Measurements from ENCODE around the gene NCAPH2.
"Not testable (repeated sequence)": the region's sequence is repeated elsewhere in the genome, so short reads cannot be mapped to it uniquely, and the experiment has no call there.

NCAPH2 gene

GRCh38 chr22:50519151-50519550, 11.1 kb downstream of the NCAPH2 start:
- CTCF ChIA-PET: no interaction called here
- POLR2A ChIA-PET: interaction anchor here (1.0 to 1.7 kb wide), 3 partner anchors 10 to 56 kb away, joined by 3 to 8 read pairs (median 5); partner anchors contain the start of genes LMF2 and NCAPH2
- no peak for DNase-seq (ENCODE audit: extremely low spot score)
- no peak for TF ChIP-seq ARNT (IDR thresholded peaks at IDR 0.05)
- no peak for TF ChIP-seq BHLHE40 (IDR thresholded peaks at IDR 0.05; ENCODE audit: borderline replicate concordance)
- no peak for TF ChIP-seq SUZ12 (IDR thresholded peaks at IDR 0.05)
- no peak for TF ChIP-seq FOXM1 (IDR thresholded peaks at IDR 0.05; ENCODE audit: borderline replicate concordance)
- no peak for TF ChIP-seq FOXA1 (IDR thresholded peaks at IDR 0.05)
- TF ChIP-seq SP1 (IDR thresholded peaks at IDR 0.05): no peak
- TF ChIP-seq TARDBP (IDR thresholded peaks at IDR 0.05): no peak
- TF ChIP-seq FOXK2 (IDR thresholded peaks at IDR 0.05): no peak
- no peak for TF ChIP-seq CTBP1 (IDR thresholded peaks at IDR 0.05; ENCODE audit: borderline replicate concordance)
- TF ChIP-seq L3MBTL2 (conservative IDR thresholded peaks at IDR 0.05): no peak
- no peak for TF ChIP-seq PKNOX1 (IDR thresholded peaks at IDR 0.05)
- TF ChIP-seq LEF1 (IDR thresholded peaks at IDR 0.05; ENCODE audit: borderline replicate concordance): no peak
- TF ChIP-seq ELF4 (IDR thresholded peaks at IDR 0.05): no peak
- TF ChIP-seq HDGF (IDR thresholded peaks at IDR 0.05; ENCODE audit: borderline replicate concordance): no peak
- TF ChIP-seq ZNF384 (IDR thresholded peaks at IDR 0.05): no peak

GRCh38 chr22:50520184-50520583, 12.2 kb downstream of the NCAPH2 start:
- DNase-seq (ENCODE audit: extremely low spot score); CTCF ChIA-PET; POLR2A ChIA-PET: not testable (repeated sequence)

- CTCF ChIA-PET: no interaction called here
- DNase-seq (ENCODE audit: extremely low spot score): no peak
- TF ChIP-seq NFRKB (IDR thresholded peaks at IDR 0.05) (no peak), BHLHE40 (IDR thresholded peaks at IDR 0.05; ENCODE audit: borderline replicate concordance) (no peak), ARNT (IDR thresholded peaks at IDR 0.05) (no peak), TARDBP (IDR thresholded peaks at IDR 0.05) (no peak), SP1 (IDR thresholded peaks at IDR 0.05) (no peak), L3MBTL2 (conservative IDR thresholded peaks at IDR 0.05) (no peak), CTBP1 (IDR thresholded peaks at IDR 0.05; ENCODE audit: borderline replicate concordance) (no peak), ZNF384 (IDR thresholded peaks at IDR 0.05) (no peak)
- POLR2A ChIA-PET: interaction anchor here (7.1 kb wide), 1 partner anchor 12 kb away, joined by 193 read pairs; the partner anchor contains the start of genes LMF2 and NCAPH2
These were observed 12.9 kb downstream of the NCAPH2 start for GRCh38 chr22:50520826-50521453.

GRCh38 chr22:50521710-50522109, 13.7 kb downstream of the NCAPH2 start:
- no peak for DNase-seq (ENCODE audit: extremely low spot score)
- POLR2A ChIA-PET: interaction anchor here (7.1 kb wide), 1 partner anchor 12 kb away, joined by 193 read pairs; the partner anchor contains the start of genes LMF2 and NCAPH2

GRCh38 chr22:50522208-50522805, 14.3 kb downstream of the NCAPH2 start:
- no peak for DNase-seq (ENCODE audit: extremely low spot score)
- CTCF ChIA-PET: no interaction called here
- TF ChIP-seq NFRKB (IDR thresholded peaks at IDR 0.05): no peak
- no peak for TF ChIP-seq LEF1 (IDR thresholded peaks at IDR 0.05; ENCODE audit: borderline replicate concordance)
- TF ChIP-seq FOXK2 (IDR thresholded peaks at IDR 0.05): no peak
- TF ChIP-seq ARNT (IDR thresholded peaks at IDR 0.05): no peak
- no peak for TF ChIP-seq FOXM1 (IDR thresholded peaks at IDR 0.05; ENCODE audit: borderline replicate concordance)
- TF ChIP-seq BHLHE40 (IDR thresholded peaks at IDR 0.05; ENCODE audit: borderline replicate concordance): no peak
- no peak for TF ChIP-seq TARDBP (IDR thresholded peaks at IDR 0.05)
- TF ChIP-seq ELF4 (IDR thresholded peaks at IDR 0.05): no peak
- POLR2A ChIA-PET: interaction anchor here (1.0 to 7.1 kb wide), 2 partner anchors 13 to 49 kb away, joined by 3 to 193 read pairs; partner anchors contain the start of genes LMF2 and NCAPH2

More at GRCh38 chr22:50521710-50522109, 13.7 kb downstream of the NCAPH2 start:
- TF ChIP-seq PKNOX1 (IDR thresholded peaks at IDR 0.05): no peak
- no peak for TF ChIP-seq TARDBP (IDR thresholded peaks at IDR 0.05)
- no peak for TF ChIP-seq L3MBTL2 (conservative IDR thresholded peaks at IDR 0.05)
- no peak for TF ChIP-seq CTBP1 (IDR thresholded peaks at IDR 0.05; ENCODE audit: borderline replicate concordance)
- TF ChIP-seq SP1 (IDR thresholded peaks at IDR 0.05): no peak
- TF ChIP-seq ELF4 (IDR thresholded peaks at IDR 0.05): no peak
- TF ChIP-seq SUZ12 (IDR thresholded peaks at IDR 0.05): no peak
- no peak for TF ChIP-seq ARNT (IDR thresholded peaks at IDR 0.05)
- TF ChIP-seq LEF1 (IDR thresholded peaks at IDR 0.05; ENCODE audit: borderline replicate concordance): no peak
- TF ChIP-seq ZNF384 (IDR thresholded peaks at IDR 0.05): no peak
- TF ChIP-seq BHLHE40 (IDR thresholded peaks at IDR 0.05; ENCODE audit: borderline replicate concordance): no peak
- no peak for TF ChIP-seq FOXA1 (IDR thresholded peaks at IDR 0.05)
- TF ChIP-seq NFRKB (IDR thresholded peaks at IDR 0.05): no peak
- CTCF ChIA-PET: no interaction called here

- no peak for TF ChIP-seq FOXK2 (IDR thresholded peaks at IDR 0.05)
- TF ChIP-seq PKNOX1 (IDR thresholded peaks at IDR 0.05): no peak
- ChIA-PET POLR2A (interaction anchor here (1.0 to 7.1 kb wide), 2 partner anchors 14 to 50 kb away, joined by 3 to 193 read pairs; partner anchors contain the start of genes LMF2 and NCAPH2), CTCF (no interaction called here)
- no peak for DNase-seq (ENCODE audit: extremely low spot score)
These were observed 14.9 kb downstream of the NCAPH2 start for GRCh38 chr22:50522806-50523438.
